Stimulated activated CD8-positive, alpha-beta memory T cell treated with anti-CD3 and anti-CD28 coated beads, Interleukin-15, amount 100 ng/mL, for 4 hours (primary cell): ENCODE data around the gene SIAE.
A peak's percentile ranks its signal among the peaks of the same experiment; 100 is the strongest.
"Not testable (repeated sequence)": the region's sequence is repeated elsewhere in the genome, so short reads cannot be mapped to it uniquely, and the experiment has no call there.

Experiments used
- DNase-seq, 2 donors: peaks; one replicate each; pipeline ENCODE4 v3.0.0-alpha.2; 2020; ENCODE audit warnings: low read depth in 2 of 2

The SIAE gene

GRCh38 chr11:124625504-124626168 lies 47.9 kb downstream of the SIAE start:
- no peak for DNase-seq

GRCh38 chr11:124623861-124624525 lies 49.5 kb downstream of the SIAE start:
- no peak for DNase-seq

- peak; percentile 65 to 72 for DNase-seq
These were observed 50.7 kb downstream of the SIAE start, which contains the start of gene TBRG1 for GRCh38 chr11:124622531-124623451. TSS of gene TBRG1 (plus strand) at chr11:124622864. CDS start at chr11:124623084, 220 bp downstream.

GRCh38 chr11:124618863-124619262 lies 54.7 kb downstream of the SIAE start:
- DNase-seq = no peak

- no peak for DNase-seq
These were observed 60.8 kb downstream of the SIAE start for GRCh38 chr11:124612567-124613246.

- no peak for DNase-seq
These were observed 61.5 kb downstream of the SIAE start for GRCh38 chr11:124612045-124612444.

GRCh38 chr11:124611064-124611463 lies 62.5 kb downstream of the SIAE start, which contains the start of gene PANX3:
TSS of gene PANX3 (plus strand) at chr11:124611428. CDS start at chr11:124611557, 129 bp downstream.
- no peak for DNase-seq

GRCh38 chr11:124610295-124610694 lies 63.2 kb downstream of the SIAE start:
- no peak for DNase-seq

- no peak for DNase-seq
These were observed 65.4 kb downstream of the SIAE start for GRCh38 chr11:124608147-124608546.

- no peak for DNase-seq
These were observed 67.8 kb downstream of the SIAE start for GRCh38 chr11:124605719-124606118.

- not testable (repeated sequence) for DNase-seq
These were observed 70.8 kb downstream of the SIAE start for GRCh38 chr11:124602723-124603122.

GRCh38 chr11:124602193-124602592 lies 71.3 kb downstream of the SIAE start:
- no peak for DNase-seq

- no peak for DNase-seq
These were observed 72.8 kb downstream of the SIAE start for GRCh38 chr11:124600621-124601320.

- no peak for DNase-seq
These were observed 75.9 kb downstream of the SIAE start for GRCh38 chr11:124597626-124598025.

- no peak for DNase-seq
These were observed 78.2 kb downstream of the SIAE start for GRCh38 chr11:124595302-124595701.

GRCh38 chr11:124592627-124593026 lies 80.9 kb downstream of the SIAE start:
- DNase-seq = no peak

- DNase-seq = no peak
These were observed 82.1 kb downstream of the SIAE start for GRCh38 chr11:124591430-124591829.

GRCh38 chr11:124586238-124586860 lies 87.2 kb downstream of the SIAE start:
- no peak for DNase-seq

GRCh38 chr11:124584681-124585372 lies 88.7 kb downstream of the SIAE start:
- DNase-seq = no peak

- DNase-seq = no peak
These were observed 89.8 kb downstream of the SIAE start for GRCh38 chr11:124583781-124584180.
